AG08396 (cell line): Measurements from ENCODE around the gene POLDIP3.

Experiments
- DNase-seq: peaks from one replicate; pipeline ENCODE4 v3.0.0; 2012; ENCODE audit warnings: low spot score, mixed read lengths

The POLDIP3 gene

GRCh38 chr22:42614312-42615091, at the start of gene POLDIP3:
TSS of gene POLDIP3 (minus strand) at chr22:42614883. CDS start at chr22:42614857, 26 bp downstream.
- DNase-seq, result peak; percentile 98

- DNase-seq, result peak; percentile 91
Measured at GRCh38 chr22:42661985-42662831, 47.5 kb upstream of the POLDIP3 start.

- DNase-seq, result no peak
Measured at GRCh38 chr22:42656578-42656977, 41.9 kb upstream of the POLDIP3 start.

DNA sequence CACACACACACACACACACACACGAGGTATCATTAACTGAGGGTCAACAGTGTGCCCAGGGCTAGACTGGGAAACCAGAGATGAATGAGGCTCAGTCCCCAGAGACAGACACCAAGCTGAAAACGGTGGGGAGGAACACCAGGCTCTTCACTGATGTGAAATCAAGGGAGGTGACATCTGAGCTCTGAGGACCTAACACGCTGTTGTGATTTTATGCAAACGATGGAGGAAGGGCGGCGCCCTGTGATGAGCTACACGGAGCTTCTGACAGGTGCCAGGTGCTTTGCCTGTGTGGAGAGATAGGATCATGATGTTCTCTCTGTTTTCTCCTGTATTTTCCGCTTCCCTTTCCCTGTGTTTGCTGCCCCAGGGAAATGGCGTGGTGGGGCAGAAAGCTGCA, 41.0 kb upstream of the POLDIP3 start:
- DNase-seq, result no peak

- no peak for DNase-seq
Measured at GRCh38 chr22:42654436-42655073, 39.9 kb upstream of the POLDIP3 start.

DNA sequence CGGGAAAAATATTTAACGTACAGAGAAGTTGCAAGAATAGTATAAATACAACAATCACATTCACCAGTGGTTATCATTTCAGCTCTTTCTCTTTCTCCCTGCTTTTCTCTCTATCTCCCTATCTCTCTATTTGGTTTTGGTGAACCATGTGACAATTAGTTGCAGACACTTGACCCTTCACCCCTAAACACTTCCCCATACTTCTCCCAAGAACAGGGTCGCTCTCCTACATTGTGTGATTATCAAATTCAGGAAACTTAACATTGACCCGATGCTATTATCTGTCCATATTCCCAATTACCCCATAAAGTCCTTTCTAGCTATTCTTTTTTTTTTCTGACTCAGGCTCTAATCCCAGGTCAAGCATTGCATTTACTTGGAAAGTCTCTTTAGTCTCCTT, 39.3 kb upstream of the POLDIP3 start:
- DNase-seq, result no peak

DNA sequence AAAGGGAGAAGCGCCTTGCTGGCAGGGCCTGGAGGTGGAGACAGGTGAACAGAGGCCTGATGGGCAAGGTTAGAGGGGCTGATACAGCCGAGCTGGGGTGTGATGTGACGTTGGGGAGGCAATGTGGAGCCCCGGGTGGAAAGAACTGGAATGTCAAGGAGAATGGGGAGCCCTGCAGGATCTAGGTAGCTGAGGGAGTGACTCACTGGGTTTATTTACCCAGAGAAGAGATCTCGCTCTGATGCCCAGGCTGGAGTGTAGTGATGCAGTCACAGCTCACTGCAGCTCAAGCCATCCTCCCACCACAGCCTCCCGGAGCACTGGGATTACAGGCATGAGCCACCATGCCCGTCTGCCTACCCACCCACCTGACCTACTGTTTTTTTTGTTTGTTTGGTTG, 36.5 kb upstream of the POLDIP3 start:
- DNase-seq, result peak; percentile 50

DNA sequence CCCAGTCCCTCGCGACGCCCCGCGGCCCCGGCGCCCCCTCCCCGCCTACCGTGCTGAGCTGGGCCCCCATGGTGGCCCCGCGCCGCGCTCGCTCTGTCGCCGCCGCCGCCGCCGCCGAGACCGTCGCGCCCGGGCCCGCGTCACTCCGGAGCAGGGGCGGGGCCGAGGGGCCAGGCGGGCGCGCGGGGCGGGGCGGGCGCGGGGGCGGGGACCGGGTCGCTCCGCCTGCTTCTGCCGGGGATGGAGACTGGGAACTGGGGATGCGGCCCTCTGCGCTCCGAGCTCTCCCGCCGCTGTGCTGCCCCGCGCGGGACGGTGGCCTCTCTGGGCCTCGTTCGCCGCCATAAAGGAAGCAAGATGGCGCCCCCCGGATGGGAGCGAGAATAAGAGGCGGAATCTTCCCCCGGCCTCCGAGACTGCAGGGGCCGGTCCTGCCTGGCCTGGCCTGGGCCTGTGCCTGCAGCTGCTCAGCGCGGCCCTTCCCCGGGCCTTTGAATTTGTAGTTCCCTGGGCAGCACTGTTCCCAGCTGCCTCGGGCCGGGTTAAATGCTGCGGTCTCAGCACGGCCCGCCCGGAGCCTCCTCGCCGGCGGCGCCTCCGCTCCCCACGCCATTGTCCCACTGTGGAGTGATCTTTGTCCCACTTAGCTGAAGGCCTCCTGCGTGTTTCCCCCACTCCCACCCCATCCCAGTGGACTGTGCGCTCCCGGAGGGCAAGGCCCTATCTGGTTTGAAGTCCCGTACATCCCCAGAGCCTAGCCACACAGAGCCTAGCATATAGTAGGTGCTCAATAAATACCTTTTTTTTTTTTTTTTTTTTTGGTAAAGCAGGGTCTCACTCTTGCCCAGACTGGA, 34.8 kb upstream of the POLDIP3 start, which contains the start of gene CYB5R3:
Gene CYB5R3, minus strand, starts transcription at position 147 of the 854 bp plus-strand sequence. Its CDS starts 77 bp downstream, at position 70.
- peak; percentile 97 for DNase-seq

- peak; percentile 77 for DNase-seq
Measured at GRCh38 chr22:42648368-42649245, 33.9 kb upstream of the POLDIP3 start.

- DNase-seq, result no peak
Measured at GRCh38 chr22:42648017-42648367, 33.3 kb upstream of the POLDIP3 start.

- no peak for DNase-seq
Measured at GRCh38 chr22:42646569-42647525, 32.2 kb upstream of the POLDIP3 start.

- DNase-seq, result no peak
Measured at GRCh38 chr22:42645938-42646568, 31.4 kb upstream of the POLDIP3 start.

GRCh38 chr22:42645341-42645937, 30.8 kb upstream of the POLDIP3 start:
- peak; percentile 49 for DNase-seq

DNA sequence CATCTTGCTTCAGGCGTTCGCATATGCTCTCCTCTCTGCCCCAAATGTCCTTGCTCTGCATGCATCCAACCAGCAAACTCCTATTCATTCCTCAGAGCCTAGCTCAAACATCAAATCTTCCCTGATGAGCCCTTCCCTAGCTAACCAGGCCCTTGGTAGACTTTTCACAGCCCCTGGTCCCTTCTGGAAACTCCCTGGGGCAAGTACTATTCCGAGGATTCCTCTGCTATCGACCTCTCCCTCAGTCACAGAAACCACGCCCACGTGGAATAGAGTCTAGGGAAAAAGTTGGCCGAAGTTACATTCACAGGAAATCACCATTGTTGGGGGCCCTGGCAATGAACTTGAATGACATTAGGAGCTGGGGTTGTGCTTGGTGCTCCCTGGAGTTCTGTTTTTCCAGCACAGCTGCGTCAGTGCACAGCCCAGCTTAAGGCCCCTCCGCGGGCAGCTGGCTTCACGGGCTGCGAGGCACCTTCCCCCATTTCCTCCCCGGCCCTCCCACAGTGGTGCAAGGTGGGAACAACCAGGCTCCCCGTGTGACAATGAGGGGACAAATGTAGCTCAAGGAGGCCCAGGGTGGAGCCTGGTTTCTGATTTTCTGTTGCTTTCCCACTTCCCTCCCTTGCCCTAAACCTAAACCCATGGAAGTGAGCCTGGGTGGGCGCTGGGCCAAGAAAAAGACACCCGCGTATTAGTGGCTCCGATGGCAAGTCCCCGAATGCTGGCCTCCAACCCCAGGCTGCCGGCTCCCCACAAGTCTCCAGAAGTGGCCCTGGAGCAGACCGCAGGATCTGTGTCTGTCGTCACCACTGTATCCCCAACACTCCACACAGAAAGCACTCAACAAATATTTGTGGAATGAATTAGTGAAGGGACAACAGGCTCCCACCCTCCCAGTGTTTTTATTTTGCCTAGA, 30.0 kb upstream of the POLDIP3 start:
- DNase-seq, result peak; percentile 45

DNA sequence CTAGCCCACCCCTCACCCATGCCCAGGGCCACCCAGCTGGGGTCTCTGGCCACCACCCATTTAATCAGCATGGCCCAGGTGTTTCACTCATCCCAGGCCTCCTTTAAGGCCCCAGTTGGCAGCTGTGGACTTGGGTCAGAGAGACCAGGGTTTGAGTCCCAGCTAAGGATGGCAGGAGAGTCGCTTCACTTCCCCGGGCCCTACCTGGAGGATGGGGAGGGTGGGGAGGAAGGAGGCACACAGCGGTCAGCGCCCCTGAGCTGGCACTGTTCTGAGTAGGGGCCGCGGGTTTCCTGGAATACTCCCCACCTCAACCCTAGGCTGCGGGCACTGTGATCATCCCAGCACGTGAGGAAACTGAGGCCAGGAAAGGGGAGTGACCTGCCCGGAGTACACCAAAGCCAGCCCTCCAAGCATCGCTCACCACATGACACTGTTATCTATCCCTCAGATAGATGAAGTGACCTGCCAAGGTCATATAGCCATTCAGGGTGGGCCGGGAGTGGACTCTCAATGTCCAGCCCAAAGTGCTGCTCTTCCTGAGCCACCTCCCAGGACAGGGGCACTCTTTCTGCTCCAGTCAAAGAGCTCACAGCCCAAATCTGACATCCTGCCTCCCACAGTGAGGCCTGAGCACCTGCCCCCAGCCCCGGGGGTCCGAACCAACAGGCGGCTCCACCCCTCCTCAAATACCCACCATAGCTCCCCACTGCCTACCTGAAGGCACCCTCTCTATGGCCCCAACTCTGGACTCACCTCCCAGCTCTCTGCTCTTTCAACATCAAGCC, 29.1 kb upstream of the POLDIP3 start:
- DNase-seq, result no peak

GRCh38 chr22:42642806-42643633, 28.3 kb upstream of the POLDIP3 start:
- no peak for DNase-seq
